ENCODE data around the gene HIGD2A. TPM values are rescaled to one million over a fixed set of nuclear protein-coding genes. Genes with fewer than 3 reads are reported as not detected.

The HIGD2A gene
- total and polyA plus RNA-seq, 9 of the 15 experiments (the other 6 are each of a cell fraction or from before 2014, with no cell fraction given), result 94.7 to 264 (median 163) TPM

DNA sequence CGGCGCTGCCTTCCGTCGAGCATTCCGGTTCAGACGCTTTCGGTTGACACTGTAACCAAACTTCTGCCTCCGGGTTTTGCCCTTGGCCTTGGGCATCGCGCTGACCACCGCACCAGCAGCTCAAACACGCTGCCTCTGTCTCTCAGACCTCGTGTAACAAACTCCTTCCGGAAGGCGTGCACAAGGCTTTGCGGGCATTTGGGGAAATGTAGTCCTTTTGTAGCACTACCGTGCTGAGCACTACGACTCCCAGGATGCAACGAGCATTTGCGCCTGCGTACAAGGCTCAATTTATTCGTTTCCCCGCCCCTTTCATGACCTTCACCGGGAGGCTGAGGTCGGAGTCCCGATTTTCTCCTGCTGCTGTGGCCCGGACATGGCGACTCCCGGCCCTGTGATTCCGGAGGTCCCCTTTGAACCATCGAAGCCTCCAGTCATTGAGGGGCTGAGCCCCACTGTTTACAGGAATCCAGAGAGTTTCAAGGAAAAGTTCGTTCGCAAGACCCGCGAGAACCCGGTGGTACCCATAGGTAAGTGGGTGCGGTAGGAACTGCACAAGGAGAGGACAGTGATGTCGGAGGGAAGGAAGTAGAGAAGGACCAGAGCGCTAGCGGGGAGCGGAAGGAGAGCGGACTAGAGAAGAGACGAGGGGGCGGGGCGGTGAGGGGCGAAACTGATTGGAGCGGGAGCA lies at the start of gene HIGD2A, which contains the start of gene NOP16 (continued):
- TF ChIP-seq, protein P1, sequence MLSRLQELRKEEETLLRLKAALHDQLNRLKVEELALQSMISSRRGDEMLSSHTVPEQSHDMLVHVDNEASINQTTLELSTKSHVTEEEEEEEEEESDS (CRISPR knock-in tag; IDR thresholded peaks at IDR 0.05), result no peak
- TF ChIP-seq ZNF24 (IDR thresholded peaks at IDR 0.05), result 0 out of 2 replicates have a peak, but pooled peaks have one; percentile 34
- TF ChIP-seq, protein P2, sequence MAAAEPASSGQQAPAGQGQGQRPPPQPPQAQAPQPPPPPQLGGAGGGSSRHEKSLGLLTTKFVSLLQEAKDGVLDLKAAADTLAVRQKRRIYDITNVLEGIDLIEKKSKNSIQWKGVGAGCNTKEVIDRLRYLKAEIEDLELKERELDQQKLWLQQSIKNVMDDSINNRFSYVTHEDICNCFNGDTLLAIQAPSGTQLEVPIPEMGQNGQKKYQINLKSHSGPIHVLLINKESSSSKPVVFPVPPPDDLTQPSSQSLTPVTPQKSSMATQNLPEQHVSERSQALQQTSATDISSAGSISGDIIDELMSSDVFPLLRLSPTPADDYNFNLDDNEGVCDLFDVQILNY (CRISPR knock-in tag; IDR thresholded peaks at IDR 0.05), result 0 out of 2 replicates have a peak, but pooled peaks have one; percentile 38
- TF ChIP-seq SAP30 (IDR thresholded peaks at IDR 0.05; ENCODE audit: borderline replicate concordance, insufficient read depth, low read depth, low read length, poor library complexity, severe bottlenecking), result peak; percentile 99
- peak; percentile 89 for TF ChIP-seq RNF2 (IDR thresholded peaks at IDR 0.05)
- TF ChIP-seq SREBF2 (CRISPR knock-in tag; IDR thresholded peaks at IDR 0.05), result peak; percentile 51; the same call in 1 of the 2 replicates
- no peak for TF ChIP-seq ARID2 (IDR thresholded peaks at IDR 0.05)
- TF ChIP-seq GTF2E2 (tag; IDR thresholded peaks at IDR 0.05), result peak; percentile 95
- TF ChIP-seq ZBTB1 (CRISPR knock-in tag; IDR thresholded peaks at IDR 0.05; ENCODE audit: borderline replicate concordance, low read depth), result no peak
- TF ChIP-seq XRCC4 (IDR thresholded peaks at IDR 0.05; ENCODE audit: extremely low read depth, insufficient read depth, insufficient read length), result no peak
- TF ChIP-seq, protein P3, sequence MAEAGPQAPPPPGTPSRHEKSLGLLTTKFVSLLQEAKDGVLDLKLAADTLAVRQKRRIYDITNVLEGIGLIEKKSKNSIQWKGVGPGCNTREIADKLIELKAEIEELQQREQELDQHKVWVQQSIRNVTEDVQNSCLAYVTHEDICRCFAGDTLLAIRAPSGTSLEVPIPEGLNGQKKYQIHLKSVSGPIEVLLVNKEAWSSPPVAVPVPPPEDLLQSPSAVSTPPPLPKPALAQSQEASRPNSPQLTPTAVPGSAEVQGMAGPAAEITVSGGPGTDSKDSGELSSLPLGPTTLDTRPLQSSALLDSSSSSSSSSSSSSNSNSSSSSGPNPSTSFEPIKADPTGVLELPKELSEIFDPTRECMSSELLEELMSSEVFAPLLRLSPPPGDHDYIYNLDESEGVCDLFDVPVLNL (CRISPR knock-in tag; IDR thresholded peaks at IDR 0.05; ENCODE audit: low read depth), result no peak; the same call in 1 of the 2 replicates
- peak; percentile 77; the same call in 1 of the 2 replicates for TF ChIP-seq ZC3H11A (IDR thresholded peaks at IDR 0.05; ENCODE audit: low read depth, low read length)
- peak; percentile 81 to 86 for TF ChIP-seq SIX5 (IDR thresholded peaks at IDR 0.05; ENCODE audit: borderline replicate concordance in 1 of 2, insufficient read depth in 1 of 2, low read depth in 1 of 2, low read length in 2 of 2)
- TF ChIP-seq, protein P4, sequence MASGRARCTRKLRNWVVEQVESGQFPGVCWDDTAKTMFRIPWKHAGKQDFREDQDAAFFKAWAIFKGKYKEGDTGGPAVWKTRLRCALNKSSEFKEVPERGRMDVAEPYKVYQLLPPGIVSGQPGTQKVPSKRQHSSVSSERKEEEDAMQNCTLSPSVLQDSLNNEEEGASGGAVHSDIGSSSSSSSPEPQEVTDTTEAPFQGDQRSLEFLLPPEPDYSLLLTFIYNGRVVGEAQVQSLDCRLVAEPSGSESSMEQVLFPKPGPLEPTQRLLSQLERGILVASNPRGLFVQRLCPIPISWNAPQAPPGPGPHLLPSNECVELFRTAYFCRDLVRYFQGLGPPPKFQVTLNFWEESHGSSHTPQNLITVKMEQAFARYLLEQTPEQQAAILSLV (tag; IDR thresholded peaks at IDR 0.05), result no peak
- no peak for TF ChIP-seq STAG1 (CRISPR knock-in tag; IDR thresholded peaks at IDR 0.05; ENCODE audit: borderline replicate concordance)
- TF ChIP-seq ZNF239 (CRISPR knock-in tag; IDR thresholded peaks at IDR 0.05), result no peak
- TF ChIP-seq, protein P5, sequence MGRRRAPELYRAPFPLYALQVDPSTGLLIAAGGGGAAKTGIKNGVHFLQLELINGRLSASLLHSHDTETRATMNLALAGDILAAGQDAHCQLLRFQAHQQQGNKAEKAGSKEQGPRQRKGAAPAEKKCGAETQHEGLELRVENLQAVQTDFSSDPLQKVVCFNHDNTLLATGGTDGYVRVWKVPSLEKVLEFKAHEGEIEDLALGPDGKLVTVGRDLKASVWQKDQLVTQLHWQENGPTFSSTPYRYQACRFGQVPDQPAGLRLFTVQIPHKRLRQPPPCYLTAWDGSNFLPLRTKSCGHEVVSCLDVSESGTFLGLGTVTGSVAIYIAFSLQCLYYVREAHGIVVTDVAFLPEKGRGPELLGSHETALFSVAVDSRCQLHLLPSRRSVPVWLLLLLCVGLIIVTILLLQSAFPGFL (CRISPR knock-in tag; IDR thresholded peaks at IDR 0.05), result no peak
- peak; percentile 93 for TF ChIP-seq TOE1 (IDR thresholded peaks at IDR 0.05; ENCODE audit: borderline replicate concordance)
- no peak for TF ChIP-seq TOE1 (CRISPR knock-in tag; IDR thresholded peaks at IDR 0.05; ENCODE audit: borderline replicate concordance, low read depth)
- TF ChIP-seq, protein P6, sequence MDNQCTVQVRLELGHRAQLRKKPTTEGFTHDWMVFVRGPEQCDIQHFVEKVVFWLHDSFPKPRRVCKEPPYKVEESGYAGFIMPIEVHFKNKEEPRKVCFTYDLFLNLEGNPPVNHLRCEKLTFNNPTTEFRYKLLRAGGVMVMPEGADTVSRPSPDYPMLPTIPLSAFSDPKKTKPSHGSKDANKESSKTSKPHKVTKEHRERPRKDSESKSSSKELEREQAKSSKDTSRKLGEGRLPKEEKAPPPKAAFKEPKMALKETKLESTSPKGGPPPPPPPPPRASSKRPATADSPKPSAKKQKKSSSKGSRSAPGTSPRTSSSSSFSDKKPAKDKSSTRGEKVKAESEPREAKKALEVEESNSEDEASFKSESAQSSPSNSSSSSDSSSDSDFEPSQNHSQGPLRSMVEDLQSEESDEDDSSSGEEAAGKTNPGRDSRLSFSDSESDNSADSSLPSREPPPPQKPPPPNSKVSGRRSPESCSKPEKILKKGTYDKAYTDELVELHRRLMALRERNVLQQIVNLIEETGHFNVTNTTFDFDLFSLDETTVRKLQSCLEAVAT (IDR thresholded peaks at IDR 0.05), result peak; percentile 73 to 80; a peak in 3 of 4 replicates
- peak; percentile 2; the same call in 1 of the 2 replicates for TF ChIP-seq MAFK (IDR thresholded peaks at IDR 0.05; ENCODE audit: low read length)
- peak; percentile 51; the same call in 1 of the 2 replicates for TF ChIP-seq ZZZ3 (IDR thresholded peaks at IDR 0.05)
